PFSK-1 (cell line): ENCODE measurements around the gene PPP1R15A.

Experiments used
- TAF1 ChIP-seq: IDR thresholded peaks from 2 replicates; pipeline ENCODE4 v1.6.1; 2012; ENCODE audit warnings: low read length, control low read depth, borderline replicate concordance; ENCODE audit not compliant: insufficient read depth
- TF ChIP-seq, protein P1 (sequence below), 2 experiments: IDR thresholded peaks; 2 replicates each; pipeline versions ENCODE4 v1.6.1 to v1.8.0; 2011 to 2012; ENCODE audit warnings: low read depth in 2 of 2, low read length in 2 of 2, control low read depth in 1 of 2, inconsistent platforms in 1 of 2, mild to moderate bottlenecking in 1 of 2, moderate library complexity in 1 of 2; ENCODE audit not compliant: insufficient read depth in 1 of 2

DNA sequence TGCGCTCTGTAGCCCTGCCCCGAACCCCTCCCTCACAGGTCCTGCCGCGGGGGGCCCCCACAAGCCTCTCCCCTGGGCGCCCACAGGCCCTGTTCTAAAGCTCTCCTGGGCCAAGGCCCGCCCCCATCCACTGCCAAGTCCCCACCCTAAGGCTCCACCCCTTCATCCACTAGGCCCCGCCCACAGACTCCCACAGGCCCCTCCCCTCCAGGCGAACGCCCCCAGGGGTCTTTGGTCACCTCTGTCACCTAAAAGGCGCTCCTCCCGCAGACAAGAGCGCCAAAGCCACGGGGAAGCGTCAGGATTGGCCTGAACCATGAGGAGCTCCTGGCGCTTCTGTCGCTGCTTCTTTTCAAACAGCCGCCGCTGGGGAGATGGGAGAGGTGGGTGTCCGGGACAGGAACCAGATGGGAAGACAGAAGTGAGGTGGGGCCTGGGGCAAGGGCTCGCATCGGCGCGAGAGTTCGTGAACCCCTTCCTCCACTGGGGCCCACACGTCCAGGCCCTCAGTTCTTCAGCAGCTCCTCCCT, 24.0 kb downstream of the PPP1R15A start:
- TF ChIP-seq, protein P1, sequence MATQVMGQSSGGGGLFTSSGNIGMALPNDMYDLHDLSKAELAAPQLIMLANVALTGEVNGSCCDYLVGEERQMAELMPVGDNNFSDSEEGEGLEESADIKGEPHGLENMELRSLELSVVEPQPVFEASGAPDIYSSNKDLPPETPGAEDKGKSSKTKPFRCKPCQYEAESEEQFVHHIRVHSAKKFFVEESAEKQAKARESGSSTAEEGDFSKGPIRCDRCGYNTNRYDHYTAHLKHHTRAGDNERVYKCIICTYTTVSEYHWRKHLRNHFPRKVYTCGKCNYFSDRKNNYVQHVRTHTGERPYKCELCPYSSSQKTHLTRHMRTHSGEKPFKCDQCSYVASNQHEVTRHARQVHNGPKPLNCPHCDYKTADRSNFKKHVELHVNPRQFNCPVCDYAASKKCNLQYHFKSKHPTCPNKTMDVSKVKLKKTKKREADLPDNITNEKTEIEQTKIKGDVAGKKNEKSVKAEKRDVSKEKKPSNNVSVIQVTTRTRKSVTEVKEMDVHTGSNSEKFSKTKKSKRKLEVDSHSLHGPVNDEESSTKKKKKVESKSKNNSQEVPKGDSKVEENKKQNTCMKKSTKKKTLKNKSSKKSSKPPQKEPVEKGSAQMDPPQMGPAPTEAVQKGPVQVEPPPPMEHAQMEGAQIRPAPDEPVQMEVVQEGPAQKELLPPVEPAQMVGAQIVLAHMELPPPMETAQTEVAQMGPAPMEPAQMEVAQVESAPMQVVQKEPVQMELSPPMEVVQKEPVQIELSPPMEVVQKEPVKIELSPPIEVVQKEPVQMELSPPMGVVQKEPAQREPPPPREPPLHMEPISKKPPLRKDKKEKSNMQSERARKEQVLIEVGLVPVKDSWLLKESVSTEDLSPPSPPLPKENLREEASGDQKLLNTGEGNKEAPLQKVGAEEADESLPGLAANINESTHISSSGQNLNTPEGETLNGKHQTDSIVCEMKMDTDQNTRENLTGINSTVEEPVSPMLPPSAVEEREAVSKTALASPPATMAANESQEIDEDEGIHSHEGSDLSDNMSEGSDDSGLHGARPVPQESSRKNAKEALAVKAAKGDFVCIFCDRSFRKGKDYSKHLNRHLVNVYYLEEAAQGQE (IDR thresholded peaks at IDR 0.05; ENCODE audit: insufficient read depth in 1 of 2, low read depth in 2 of 2, low read length in 2 of 2), result no peak
- no peak for TF ChIP-seq TAF1
